ENCODE results near the gene TSHR.

- TF ChIP-seq CTCF (IDR thresholded peaks at IDR 0.05; ENCODE audit: insufficient read depth, low read length) (no peak), POLR2AphosphoS5 (IDR thresholded peaks at IDR 0.05; ENCODE audit: low read depth) (no peak), GABPA (IDR thresholded peaks at IDR 0.05; ENCODE audit: low read depth) (no peak), SPI1 (IDR thresholded peaks at IDR 0.05; ENCODE audit: borderline replicate concordance, low read depth) (peak; percentile 32; the same call in 1 of the 2 replicates)
- TF ChIP-seq, protein P1, sequence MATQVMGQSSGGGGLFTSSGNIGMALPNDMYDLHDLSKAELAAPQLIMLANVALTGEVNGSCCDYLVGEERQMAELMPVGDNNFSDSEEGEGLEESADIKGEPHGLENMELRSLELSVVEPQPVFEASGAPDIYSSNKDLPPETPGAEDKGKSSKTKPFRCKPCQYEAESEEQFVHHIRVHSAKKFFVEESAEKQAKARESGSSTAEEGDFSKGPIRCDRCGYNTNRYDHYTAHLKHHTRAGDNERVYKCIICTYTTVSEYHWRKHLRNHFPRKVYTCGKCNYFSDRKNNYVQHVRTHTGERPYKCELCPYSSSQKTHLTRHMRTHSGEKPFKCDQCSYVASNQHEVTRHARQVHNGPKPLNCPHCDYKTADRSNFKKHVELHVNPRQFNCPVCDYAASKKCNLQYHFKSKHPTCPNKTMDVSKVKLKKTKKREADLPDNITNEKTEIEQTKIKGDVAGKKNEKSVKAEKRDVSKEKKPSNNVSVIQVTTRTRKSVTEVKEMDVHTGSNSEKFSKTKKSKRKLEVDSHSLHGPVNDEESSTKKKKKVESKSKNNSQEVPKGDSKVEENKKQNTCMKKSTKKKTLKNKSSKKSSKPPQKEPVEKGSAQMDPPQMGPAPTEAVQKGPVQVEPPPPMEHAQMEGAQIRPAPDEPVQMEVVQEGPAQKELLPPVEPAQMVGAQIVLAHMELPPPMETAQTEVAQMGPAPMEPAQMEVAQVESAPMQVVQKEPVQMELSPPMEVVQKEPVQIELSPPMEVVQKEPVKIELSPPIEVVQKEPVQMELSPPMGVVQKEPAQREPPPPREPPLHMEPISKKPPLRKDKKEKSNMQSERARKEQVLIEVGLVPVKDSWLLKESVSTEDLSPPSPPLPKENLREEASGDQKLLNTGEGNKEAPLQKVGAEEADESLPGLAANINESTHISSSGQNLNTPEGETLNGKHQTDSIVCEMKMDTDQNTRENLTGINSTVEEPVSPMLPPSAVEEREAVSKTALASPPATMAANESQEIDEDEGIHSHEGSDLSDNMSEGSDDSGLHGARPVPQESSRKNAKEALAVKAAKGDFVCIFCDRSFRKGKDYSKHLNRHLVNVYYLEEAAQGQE (IDR thresholded peaks at IDR 0.05; ENCODE audit: insufficient replicate concordance, low read depth): no peak
Observed at GRCh38 chr14:80941241-80942185, 13.9 kb upstream of the TSHR start, which contains the start of gene CEP128.

All from HL-60 (cell line).